ENCODE measurements around the gene HOXC4.
"Not testable (repeated sequence)": the region's sequence is repeated elsewhere in the genome, so short reads cannot be mapped to it uniquely, and the experiment has no call there.

HOXC4 gene

GRCh38 chr12:54095928-54096327 lies 42.3 kb downstream of the HOXC4 start:
- not testable (repeated sequence) for DNase-seq

- not testable (repeated sequence) for DNase-seq
Observed at GRCh38 chr12:54098644-54099043, 45.0 kb downstream of the HOXC4 start.

GRCh38 chr12:54100588-54100987 lies 47.0 kb downstream of the HOXC4 start:
- DNase-seq, result not testable (repeated sequence)

- DNase-seq, result not testable (repeated sequence)
Observed at GRCh38 chr12:54102223-54102622, 48.6 kb downstream of the HOXC4 start.

GRCh38 chr12:54103827-54104226 lies 50.2 kb downstream of the HOXC4 start:
- DNase-seq, result not testable (repeated sequence)

Data from right hindlimb (tissue), 1 donor.